Measurements from ENCODE around the gene TRIM63. TPM values are rescaled to one million over a fixed set of nuclear protein-coding genes. Genes with fewer than 3 reads are reported as not detected.
A peak's percentile ranks its signal among the peaks of the same experiment; 100 is the strongest.

TRIM63 gene
- polyA plus RNA-seq, 3 donors, result 0.09 TPM; not detected in 2

DNA sequence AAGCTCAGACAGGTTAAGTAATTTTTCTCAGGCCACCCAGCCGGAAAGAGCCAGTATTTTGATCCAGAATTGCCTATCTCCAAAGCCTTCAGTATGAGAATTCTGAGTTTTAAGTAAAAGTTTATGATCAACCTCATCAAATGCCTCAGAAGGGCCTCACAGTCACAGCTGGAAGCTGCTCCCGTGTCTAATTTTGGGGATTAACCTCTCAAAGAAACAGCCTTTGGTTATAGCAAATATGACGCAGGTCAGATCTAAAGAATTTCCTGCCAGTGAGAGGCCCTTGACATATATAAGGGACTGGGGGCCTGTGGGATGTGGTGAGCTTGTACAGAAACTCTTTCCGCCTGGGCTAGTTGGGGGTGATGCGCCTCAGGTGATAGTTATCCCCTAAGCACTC is 43.6 kb downstream of the TRIM63 start:
- Histone ChIP-seq H3K27ac (ENCODE audit: low read depth in 1 of 2, low read length in 2 of 2) (no peak overlapping the region), H3K79me2 (ENCODE audit: insufficient read depth, low read length) (no peaks in the 10 kb centered on the region), H4K20me1 (ENCODE audit: insufficient read depth, low read length) (no peaks in the 10 kb centered on the region), H3K9me3 (replicated peaks in 1 of 2; ENCODE audit: control insufficient read depth in 1 of 2, insufficient read depth in 1 of 2, low read length in 2 of 2) (no peaks in the 10 kb centered on the region), H2AFZ (ENCODE audit: insufficient read depth, low read depth, low read length, poor library complexity, severe bottlenecking) (no peak overlapping the region), H3K36me3 (replicated peaks in 1 of 2; ENCODE audit: control insufficient read depth in 1 of 2, insufficient read depth in 2 of 2, low read length in 2 of 2) (no peaks in the 10 kb centered on the region), H3K9ac (ENCODE audit: insufficient read depth, low read length, poor library complexity, severe bottlenecking) (no peak overlapping the region), H3K4me3 (replicated peaks in 1 of 3; ENCODE audit: low read depth in 2 of 3, low read length in 3 of 3) (no peak overlapping the region), H3K4me1 (ENCODE audit: control insufficient read depth in 1 of 2, insufficient read depth in 2 of 2, low read length in 2 of 2) (peaks cover 0 to 5% of the 10 kb centered on the region in 2 donors), H3K4me2 (replicated peaks; ENCODE audit: extremely low read depth, low read length, poor library complexity, severe bottlenecking) (no peak overlapping the region), H3K27me3 (ENCODE audit: control insufficient read depth in 2 of 2, insufficient read depth in 2 of 2, low read length in 2 of 2) (peaks cover 0 to 2% of the 10 kb centered on the region in 2 donors)
- H3K36me3 Mint-ChIP-seq, result no peaks in the 10 kb centered on the region
- peaks cover 13% of the 10 kb centered on the region for H3K4me1 Mint-ChIP-seq
- no peak for DNase-seq
- peaks cover 13 to 30% (median 13%) of the 10 kb centered on the region in 3 donors for H3K27me3 Mint-ChIP-seq (ENCODE audit: low read depth in 3 of 3)
- TF ChIP-seq, protein P1, sequence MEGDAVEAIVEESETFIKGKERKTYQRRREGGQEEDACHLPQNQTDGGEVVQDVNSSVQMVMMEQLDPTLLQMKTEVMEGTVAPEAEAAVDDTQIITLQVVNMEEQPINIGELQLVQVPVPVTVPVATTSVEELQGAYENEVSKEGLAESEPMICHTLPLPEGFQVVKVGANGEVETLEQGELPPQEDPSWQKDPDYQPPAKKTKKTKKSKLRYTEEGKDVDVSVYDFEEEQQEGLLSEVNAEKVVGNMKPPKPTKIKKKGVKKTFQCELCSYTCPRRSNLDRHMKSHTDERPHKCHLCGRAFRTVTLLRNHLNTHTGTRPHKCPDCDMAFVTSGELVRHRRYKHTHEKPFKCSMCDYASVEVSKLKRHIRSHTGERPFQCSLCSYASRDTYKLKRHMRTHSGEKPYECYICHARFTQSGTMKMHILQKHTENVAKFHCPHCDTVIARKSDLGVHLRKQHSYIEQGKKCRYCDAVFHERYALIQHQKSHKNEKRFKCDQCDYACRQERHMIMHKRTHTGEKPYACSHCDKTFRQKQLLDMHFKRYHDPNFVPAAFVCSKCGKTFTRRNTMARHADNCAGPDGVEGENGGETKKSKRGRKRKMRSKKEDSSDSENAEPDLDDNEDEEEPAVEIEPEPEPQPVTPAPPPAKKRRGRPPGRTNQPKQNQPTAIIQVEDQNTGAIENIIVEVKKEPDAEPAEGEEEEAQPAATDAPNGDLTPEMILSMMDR (IDR thresholded peaks at IDR 0.05), result no peak
- no CpG with 5 or more reads among the region's 5 CpGs for WGBS (ENCODE audit: insufficient coverage)
- no peak overlapping the region for H3K4me3 Mint-ChIP-seq
- H3K9me3 Mint-ChIP-seq, result peaks cover 0 to 3% (median 0%) of the 10 kb centered on the region in 7 donors
- H3K27ac Mint-ChIP-seq, result no peak overlapping the region
- intact Hi-C loops (cut with micrococcal nuclease), result no loop called here

DNA sequence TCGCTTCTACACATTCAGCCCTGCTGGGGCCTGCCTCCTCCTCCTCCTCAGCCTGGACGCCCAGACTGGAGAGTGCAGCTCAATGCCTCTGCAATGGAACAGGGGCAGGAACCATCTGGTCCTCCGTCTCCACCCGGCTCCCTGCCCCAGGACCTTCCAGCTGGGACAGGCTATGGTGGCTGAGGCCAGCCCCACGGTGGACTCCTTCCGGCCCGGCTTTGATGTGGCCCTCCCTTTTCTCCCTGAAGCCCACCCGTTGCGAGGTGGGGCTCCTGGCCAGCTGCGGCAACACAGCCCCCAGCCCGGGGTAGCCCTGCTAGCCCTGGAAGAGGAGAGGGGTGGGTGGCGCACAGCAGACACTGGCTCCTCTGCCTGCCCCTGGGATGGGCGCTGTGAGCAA is 44.4 kb downstream of the TRIM63 start:
- peaks cover 0 to 5% of the 10 kb centered on the region in 2 donors for H3K4me1 ChIP-seq (ENCODE audit: control insufficient read depth in 1 of 2, insufficient read depth in 2 of 2, low read length in 2 of 2)
- H3K27me3 ChIP-seq (ENCODE audit: control insufficient read depth in 2 of 2, insufficient read depth in 2 of 2, low read length in 2 of 2), result peaks cover 0 to 2% of the 10 kb centered on the region in 2 donors
- no peaks in the 10 kb centered on the region for H3K36me3 ChIP-seq (replicated peaks in 1 of 2; ENCODE audit: control insufficient read depth in 1 of 2, insufficient read depth in 2 of 2, low read length in 2 of 2)
- H3K4me2 ChIP-seq (replicated peaks; ENCODE audit: extremely low read depth, low read length, poor library complexity, severe bottlenecking), result no peak overlapping the region
- Mint-ChIP-seq H3K4me3 (no peak overlapping the region), H3K36me3 (peaks cover 0 to 5% of the 10 kb centered on the region in 2 donors), H3K9me3 (peaks cover 0 to 4% (median 0%) of the 10 kb centered on the region in 7 donors), H3K27ac (peak overlapping the region in 1 of 7 donors; percentile 57), H3K4me1 (peaks cover 17% of the 10 kb centered on the region), H3K27me3 (ENCODE audit: low read depth in 3 of 3) (peaks cover 13 to 32% (median 13%) of the 10 kb centered on the region in 3 donors)
- H3K4me3 ChIP-seq (replicated peaks in 1 of 3; ENCODE audit: low read depth in 2 of 3, low read length in 3 of 3), result no peak overlapping the region
- no peaks in the 10 kb centered on the region for H4K20me1 ChIP-seq (ENCODE audit: insufficient read depth, low read length)
- DNase-seq, result no peak
- WGBS (ENCODE audit: insufficient coverage), result 96% methylated on average over 6 of the region's 13 CpGs
- no peak overlapping the region for H2AFZ ChIP-seq (ENCODE audit: insufficient read depth, low read depth, low read length, poor library complexity, severe bottlenecking)
- no peak overlapping the region for H3K9ac ChIP-seq (ENCODE audit: insufficient read depth, low read length, poor library complexity, severe bottlenecking)
- no peak overlapping the region for H3K27ac ChIP-seq (ENCODE audit: low read depth in 1 of 2, low read length in 2 of 2)
- TF ChIP-seq, protein P1 (IDR thresholded peaks at IDR 0.05), result no peak
- H3K79me2 ChIP-seq (ENCODE audit: insufficient read depth, low read length), result no peaks in the 10 kb centered on the region
- no peaks in the 10 kb centered on the region for H3K9me3 ChIP-seq (replicated peaks in 1 of 2; ENCODE audit: control insufficient read depth in 1 of 2, insufficient read depth in 1 of 2, low read length in 2 of 2)
- intact Hi-C loops (cut with micrococcal nuclease), result no loop called here
